ENCODE measurements around the gene ALOXE3.

The ALOXE3 gene

GRCh38 chr17:8056976-8057625 lies 61.2 kb downstream of the ALOXE3 start:
- in situ Hi-C loops (cut with MboI; ENCODE audit: low sequenced_read_pairs, unreplicated experiment): loop anchor here (10.0 kb wide), 1 partner anchor 312 kb away; no protein-coding TSS in a partner anchor
- no peak for DNase-seq (ENCODE audit: low spot score)
- TF ChIP-seq CTCF (IDR thresholded peaks at IDR 0.05; ENCODE audit: borderline replicate concordance, control extremely low read depth, extremely low read depth, insufficient read depth, missing control alignments): no peak

- peak; percentile 61 for DNase-seq (ENCODE audit: low spot score)
- no peak for TF ChIP-seq CTCF (IDR thresholded peaks at IDR 0.05; ENCODE audit: borderline replicate concordance, control extremely low read depth, extremely low read depth, insufficient read depth, missing control alignments)
- in situ Hi-C loops (cut with MboI; ENCODE audit: low sequenced_read_pairs, unreplicated experiment): loop anchor here (10.0 kb wide), 1 partner anchor 312 kb away; no protein-coding TSS in a partner anchor
These were observed 61.9 kb downstream of the ALOXE3 start for GRCh38 chr17:8056232-8056975.

- in situ Hi-C loops (cut with MboI; ENCODE audit: low sequenced_read_pairs, unreplicated experiment): loop anchor here (10.0 kb wide), 1 partner anchor 311 kb away; no protein-coding TSS in a partner anchor
- no peak for TF ChIP-seq CTCF (IDR thresholded peaks at IDR 0.05; ENCODE audit: borderline replicate concordance, control extremely low read depth, extremely low read depth, insufficient read depth, missing control alignments)
- no peak for DNase-seq (ENCODE audit: low spot score)
These were observed 62.5 kb downstream of the ALOXE3 start for GRCh38 chr17:8055851-8056231.

- no peak for TF ChIP-seq CTCF (IDR thresholded peaks at IDR 0.05; ENCODE audit: borderline replicate concordance, control extremely low read depth, extremely low read depth, insufficient read depth, missing control alignments)
- no peak for DNase-seq (ENCODE audit: low spot score)
- in situ Hi-C loops (cut with MboI; ENCODE audit: low sequenced_read_pairs, unreplicated experiment): loop anchor here (10.0 kb wide), 1 partner anchor 309 kb away; no protein-coding TSS in a partner anchor
These were observed 64.7 kb downstream of the ALOXE3 start for GRCh38 chr17:8053600-8053999.

- in situ Hi-C loops (cut with MboI; ENCODE audit: low sequenced_read_pairs, unreplicated experiment): loop anchor here (10.0 kb wide), 1 partner anchor 308 kb away; no protein-coding TSS in a partner anchor
- no peak for DNase-seq (ENCODE audit: low spot score)
- TF ChIP-seq CTCF (IDR thresholded peaks at IDR 0.05; ENCODE audit: borderline replicate concordance, control extremely low read depth, extremely low read depth, insufficient read depth, missing control alignments): no peak
These were observed 65.8 kb downstream of the ALOXE3 start for GRCh38 chr17:8052256-8053252.

GRCh38 chr17:8051831-8052230 lies 66.5 kb downstream of the ALOXE3 start:
- in situ Hi-C loops (cut with MboI; ENCODE audit: low sequenced_read_pairs, unreplicated experiment): loop anchor here (10.0 kb wide), 1 partner anchor 307 kb away; no protein-coding TSS in a partner anchor
- no peak for TF ChIP-seq CTCF (IDR thresholded peaks at IDR 0.05; ENCODE audit: borderline replicate concordance, control extremely low read depth, extremely low read depth, insufficient read depth, missing control alignments)
- DNase-seq (ENCODE audit: low spot score): no peak
